Activated CD4-positive, alpha-beta T cell treated with anti-CD3 and anti-CD28 coated beads for 36 hours (primary cell): ENCODE results near the gene TCF7. TPM values are rescaled to one million over a fixed set of nuclear protein-coding genes. Genes with fewer than 3 reads are reported as not detected.
A peak's percentile ranks its signal among the peaks of the same experiment; 100 is the strongest.
"Not testable (repeated sequence)": the region's sequence is repeated elsewhere in the genome, so short reads cannot be mapped to it uniquely, and the experiment has no call there.

Experiments
- ATAC-seq: fragments of 200-7000 bp; cut with Tn5 transposase; one replicate; pipeline ENCODE4 v1.10.0; 2021; ENCODE audit warnings: mild to moderate bottlenecking, moderate library complexity
- CTCF ChIA-PET: fragments of 350-600 bp; sonication (Branson Sonifier 250); formaldehyde crosslinking; loops from one replicate; lab custom pipeline; 2021; ENCODE audit warnings: antibody characterized with exemption; lab: Charles Lee
- POLR2A ChIA-PET: fragments of 350-600 bp; sonication (Branson Sonifier 250); formaldehyde crosslinking; loops from one replicate; lab custom pipeline; 2021; ENCODE audit warnings: antibody characterized with exemption, inconsistent platforms; lab: Charles Lee
- DNase-seq: peaks from one replicate; pipeline ENCODE4 v3.0.0-alpha.2; 2020
- H3K27ac Mint-ChIP-seq: one replicate; pipeline ENCODE4 v1.8.0; 2021; ENCODE audit warnings: mixed read lengths
- H3K27me3 Mint-ChIP-seq: one replicate; pipeline ENCODE4 v1.8.0; 2021; ENCODE audit warnings: mixed read lengths
- H3K36me3 Mint-ChIP-seq: one replicate; pipeline ENCODE4 v1.8.0; 2021; ENCODE audit warnings: low read depth, mixed read lengths
- H3K4me1 Mint-ChIP-seq: one replicate; pipeline ENCODE4 v1.8.0; 2021; ENCODE audit warnings: mixed read lengths
- H3K4me3 Mint-ChIP-seq: one replicate; pipeline ENCODE4 v1.8.0; 2021; ENCODE audit warnings: mild to moderate bottlenecking, moderate library complexity, mixed read lengths
- H3K9me3 Mint-ChIP-seq: one replicate; pipeline ENCODE4 v1.8.0; 2021; ENCODE audit warnings: low read depth, mixed read lengths
- intact Hi-C, 2 experiments: fragments of 100-400 bp; cut with DNase I in 1 of 2; cut with micrococcal nuclease in 1 of 2; formaldehyde crosslinking; loops; one replicate each; pipeline versions ENCODE4 v1.14.2 to v1.15.1; 2022 to 2024; cut with DNase I, micrococcal nuclease
- total RNA-seq, 2 experiments: library from RNA; stranded (reverse); gene quantifications; one replicate each; pipeline ENCODE4 v1.2.3, GENCODE V29; 2021

The TCF7 gene
- total RNA-seq, 2 experiments from 2014 or later = 94.8 to 117 TPM

DNA sequence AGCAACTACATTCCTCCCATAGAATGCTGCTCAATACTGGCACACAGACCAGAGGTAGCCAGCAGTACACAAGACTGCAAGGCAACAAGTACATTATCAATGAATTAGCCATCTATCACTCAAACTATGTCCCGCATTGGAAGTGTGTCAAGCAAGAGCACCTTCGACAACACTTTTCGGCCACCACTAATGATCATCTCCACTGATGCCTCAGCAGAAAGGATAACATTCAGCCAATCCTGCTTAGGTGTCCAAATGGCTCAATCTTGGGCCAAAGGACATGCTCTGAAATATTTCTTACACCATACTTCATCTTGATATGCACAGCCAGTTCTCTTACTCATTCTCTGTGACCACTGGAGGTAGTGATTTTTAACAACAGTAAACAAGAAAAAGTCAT lies 37.2 kb downstream of the TCF7 start:
- ATAC-seq = no peak
- no peak overlapping the region for H3K4me3 Mint-ChIP-seq
- POLR2A ChIA-PET = interaction anchor here (0.6 kb wide), 1 partner anchor 143 kb away, joined by 3 read pairs; no protein-coding TSS in a partner anchor
- intact Hi-C loops = no loop called here
- CTCF ChIA-PET = interaction anchor here (0.7 to 20.4 kb wide), 7 partner anchors 9 to 114 kb away, joined by 4 to 554 read pairs (median 9); no protein-coding TSS in a partner anchor
- H3K27me3 Mint-ChIP-seq = no peaks in the 10 kb centered on the region
- H3K36me3 Mint-ChIP-seq = peaks cover 56% of the 10 kb centered on the region
- peaks cover 61% of the 10 kb centered on the region for H3K4me1 Mint-ChIP-seq
- H3K9me3 Mint-ChIP-seq = no peaks in the 10 kb centered on the region
- H3K27ac Mint-ChIP-seq = peak overlapping the region; percentile 66
- DNase-seq = no peak

DNA sequence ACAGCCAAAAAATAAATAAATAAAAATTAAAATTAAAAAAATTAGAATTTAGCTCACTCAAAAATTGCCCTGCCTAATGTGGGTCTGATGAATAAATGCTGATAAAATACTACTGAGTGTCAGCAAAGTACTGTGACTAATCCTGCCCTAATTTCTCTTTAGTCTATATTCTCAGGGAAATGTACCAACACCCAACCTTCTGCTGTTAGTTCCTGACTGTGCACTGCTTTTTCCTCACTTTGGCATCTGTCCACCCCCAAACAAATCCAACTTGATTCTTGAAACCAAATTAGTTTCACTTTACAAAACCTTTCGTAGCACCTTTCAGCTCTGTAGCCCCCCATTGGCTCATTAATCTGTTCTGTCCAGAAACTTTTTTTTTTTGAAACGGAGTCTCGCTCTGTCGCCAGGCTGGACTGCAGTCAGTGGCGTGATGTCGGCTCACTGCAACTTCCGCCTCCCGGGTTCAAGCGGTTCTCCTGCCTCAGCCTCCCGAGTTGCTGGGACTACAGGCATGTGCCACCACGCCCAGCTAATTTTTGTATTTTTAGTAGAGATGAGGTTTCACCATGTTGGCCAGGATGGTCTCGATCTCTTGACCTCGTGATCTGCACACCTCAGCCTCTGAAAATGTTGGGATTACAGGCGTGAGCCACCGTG lies 37.8 kb downstream of the TCF7 start:
- ATAC-seq, intact Hi-C loops, DNase-seq, H3K27me3 Mint-ChIP-seq, H3K9me3 Mint-ChIP-seq, H3K4me3 Mint-ChIP-seq: not testable (repeated sequence)
- H3K4me1 Mint-ChIP-seq = peaks cover 61% of the 10 kb centered on the region
- ChIA-PET POLR2A (interaction anchor here (0.5 to 1.8 kb wide), 4 partner anchors 10 to 155 kb away, joined by 3 to 8 read pairs (median 4); no protein-coding TSS in a partner anchor), CTCF (interaction anchor here (0.9 to 6.5 kb wide), 10 partner anchors 9 to 435 kb away, joined by 3 to 58 read pairs (median 5); no protein-coding TSS in a partner anchor)
- peak overlapping the region; percentile 80 for H3K27ac Mint-ChIP-seq
- peaks cover 55% of the 10 kb centered on the region for H3K36me3 Mint-ChIP-seq

DNA sequence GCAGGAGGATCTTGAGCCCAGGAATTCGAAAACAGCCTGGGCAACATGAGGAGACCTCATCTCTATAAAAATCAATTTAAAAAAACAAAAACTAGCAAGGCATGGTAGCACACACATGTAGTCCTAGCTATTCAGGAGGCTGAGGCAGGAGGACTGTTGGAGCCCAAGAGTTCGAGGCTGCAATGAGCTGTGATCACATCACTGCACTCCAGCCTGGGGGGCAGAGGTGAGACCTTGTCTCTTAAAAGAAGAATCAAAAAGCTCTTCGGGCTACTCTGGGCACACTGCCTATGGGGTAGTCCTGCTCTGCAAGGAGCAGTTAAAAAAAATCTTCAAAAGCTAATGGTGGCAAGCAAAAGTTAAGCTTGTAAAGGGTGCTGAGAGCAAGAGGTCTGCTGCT lies 38.8 kb downstream of the TCF7 start:
- no peak for DNase-seq
- no peak for ATAC-seq
- H3K9me3 Mint-ChIP-seq = no peaks in the 10 kb centered on the region
- H3K27me3 Mint-ChIP-seq = no peaks in the 10 kb centered on the region
- ChIA-PET POLR2A (interaction anchor here (0.5 to 1.8 kb wide), 11 partner anchors 9 to 609 kb away, joined by 3 to 8 read pairs (median 3); no protein-coding TSS in a partner anchor), CTCF (interaction anchor here (1.0 to 6.5 kb wide), 13 partner anchors 8 to 434 kb away, joined by 3 to 58 read pairs (median 5); partner anchors contain the start of gene PPP2CA)
- H3K36me3 Mint-ChIP-seq = peaks cover 65% of the 10 kb centered on the region
- peaks cover 68% of the 10 kb centered on the region for H3K4me1 Mint-ChIP-seq
- intact Hi-C loops = no loop called here
- no peak overlapping the region for H3K4me3 Mint-ChIP-seq
- peak overlapping the region; percentile 69 for H3K27ac Mint-ChIP-seq

DNA sequence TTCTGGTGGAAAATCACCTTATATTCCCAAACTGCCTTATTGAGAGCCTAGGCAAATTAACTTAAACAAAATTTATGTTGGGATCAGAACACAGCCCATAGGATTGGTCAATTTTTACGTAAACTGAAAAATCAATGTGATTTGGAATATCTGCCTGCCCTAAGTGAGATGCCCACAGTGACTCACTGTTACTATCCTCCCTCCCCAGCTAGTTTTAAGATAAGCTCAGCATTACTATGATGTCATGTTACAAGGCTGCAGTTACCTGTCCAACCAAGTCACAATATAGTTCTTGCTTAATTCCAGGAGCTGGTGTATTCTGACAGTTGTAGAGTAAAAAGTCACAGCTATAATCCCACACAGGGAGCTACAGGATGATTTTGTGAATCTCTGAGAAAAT lies 39.2 kb downstream of the TCF7 start:
- Mint-ChIP-seq H3K36me3 (peaks cover 69% of the 10 kb centered on the region), H3K9me3 (no peaks in the 10 kb centered on the region), H3K27me3 (no peaks in the 10 kb centered on the region), H3K27ac (peak overlapping the region; percentile 69), H3K4me3 (no peak overlapping the region), H3K4me1 (peaks cover 70% of the 10 kb centered on the region)
- intact Hi-C loops = no loop called here
- no peak for DNase-seq
- peak; percentile 55 for ATAC-seq
- ChIA-PET POLR2A (interaction anchor here (0.7 to 1.8 kb wide), 8 partner anchors 9 to 609 kb away, joined by 3 to 8 read pairs (median 3); no protein-coding TSS in a partner anchor), CTCF (interaction anchor here (0.6 to 6.5 kb wide), 15 partner anchors 8 to 433 kb away, joined by 3 to 58 read pairs (median 5); partner anchors contain the start of gene PPP2CA)

DNA sequence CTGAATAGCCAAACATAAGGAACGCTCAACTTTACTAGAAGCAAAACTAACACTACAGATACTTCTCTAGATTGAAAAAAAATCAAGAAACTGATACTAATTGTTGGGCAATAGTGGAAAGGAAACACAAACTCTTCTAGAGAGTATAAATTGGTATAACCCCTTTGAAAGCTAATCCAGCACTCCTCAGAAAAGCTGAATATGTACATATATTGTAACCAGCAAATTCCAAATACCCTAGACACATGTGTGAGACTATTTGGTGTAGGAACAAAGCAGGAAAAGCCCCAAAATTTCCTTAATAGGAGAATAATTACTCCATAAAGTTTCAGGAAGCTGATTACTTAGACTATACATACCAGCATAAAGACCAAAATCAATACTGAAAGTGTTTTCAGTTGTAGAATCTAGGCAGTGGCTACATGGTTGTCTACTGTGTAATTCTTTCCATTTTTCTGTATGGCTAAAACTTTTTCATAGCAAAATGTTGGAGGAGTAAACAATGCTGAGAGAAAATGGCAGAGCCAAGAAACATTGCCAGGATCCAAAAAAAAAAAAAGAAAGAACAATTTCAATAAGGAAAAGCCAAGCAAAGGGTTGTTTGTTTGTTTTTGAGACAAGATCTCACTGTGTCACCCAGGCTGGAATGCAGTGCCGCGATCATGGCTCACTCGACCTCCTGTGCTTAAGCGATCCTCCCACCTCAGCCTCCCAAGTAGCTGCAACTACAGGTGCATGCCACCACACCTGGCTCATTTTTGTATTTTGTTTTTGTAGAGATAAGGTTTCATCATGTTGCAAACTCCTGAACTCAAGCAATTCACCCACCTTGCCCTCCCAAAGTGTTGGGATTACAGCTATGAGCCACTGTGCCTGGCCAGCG lies 47.3 kb downstream of the TCF7 start:
- no peaks in the 10 kb centered on the region for H3K9me3 Mint-ChIP-seq
- ChIA-PET CTCF (interaction anchor here (0.6 to 2.7 kb wide), 12 partner anchors 9 to 183 kb away, joined by 3 to 11 read pairs (median 5); no protein-coding TSS in a partner anchor), POLR2A (interaction anchor here (0.6 to 1.1 kb wide), 4 partner anchors 9 to 221 kb away, joined by 3 to 7 read pairs (median 4); no protein-coding TSS in a partner anchor)
- peaks cover 43% of the 10 kb centered on the region for H3K4me1 Mint-ChIP-seq
- ATAC-seq (peak; percentile 82), DNase-seq (no peak)
- peaks cover 66% of the 10 kb centered on the region for H3K36me3 Mint-ChIP-seq
- no peaks in the 10 kb centered on the region for H3K27me3 Mint-ChIP-seq
- H3K27ac Mint-ChIP-seq = peak overlapping the region; percentile 60
- no peak overlapping the region for H3K4me3 Mint-ChIP-seq
- intact Hi-C loops = no loop called here

DNA sequence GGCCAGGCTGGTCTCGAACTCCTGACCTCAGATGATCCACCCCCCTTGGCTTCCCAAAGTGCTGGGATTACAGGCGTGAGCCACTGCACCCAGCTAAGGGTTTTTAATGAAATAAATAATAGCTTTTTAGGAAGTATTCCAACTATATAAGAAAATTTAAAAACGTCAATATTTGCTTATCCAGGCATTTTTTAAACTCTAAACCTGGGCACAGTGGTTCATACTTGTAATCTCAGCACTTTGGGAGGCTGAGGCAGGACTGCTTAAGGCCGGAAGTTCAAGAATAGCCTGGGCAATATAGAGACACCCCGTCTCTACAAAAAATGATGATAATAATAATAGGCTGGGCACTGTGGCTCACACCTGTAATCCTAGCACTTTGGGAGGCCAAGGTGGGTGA lies 48.1 kb downstream of the TCF7 start:
- Mint-ChIP-seq H3K4me1 (peaks cover 40% of the 10 kb centered on the region), H3K4me3 (no peak overlapping the region), H3K36me3 (peaks cover 67% of the 10 kb centered on the region), H3K27ac (no peak overlapping the region), H3K9me3 (no peaks in the 10 kb centered on the region), H3K27me3 (no peaks in the 10 kb centered on the region)
- ATAC-seq (no peak), DNase-seq (no peak)
- intact Hi-C loops = no loop called here
- ChIA-PET CTCF (interaction anchor here (0.6 to 2.7 kb wide), 4 partner anchors 9 to 89 kb away, joined by 3 to 10 read pairs (median 6); no protein-coding TSS in a partner anchor), POLR2A (interaction anchor here (0.7 to 1.1 kb wide), 2 partner anchors 9 to 41 kb away, joined by 3 to 7 read pairs; no protein-coding TSS in a partner anchor)

DNA sequence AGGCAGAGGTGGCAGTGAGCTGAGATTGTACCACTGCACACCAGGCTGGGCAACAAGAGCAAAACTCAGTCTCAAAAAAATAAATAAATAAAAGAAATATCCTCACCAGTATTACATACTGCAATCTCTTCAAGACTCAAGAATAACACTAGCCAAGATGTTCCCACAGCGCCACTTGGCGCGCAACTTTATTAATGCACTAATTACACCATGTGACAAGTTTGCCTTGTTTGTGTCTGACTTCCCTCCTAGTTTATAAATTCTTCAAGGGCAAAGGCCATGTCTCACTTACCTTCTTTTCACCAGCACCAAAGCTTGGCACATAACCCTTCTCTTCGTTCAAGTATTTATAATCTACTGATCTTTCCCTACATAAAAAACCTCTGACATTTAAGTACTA lies 57.5 kb downstream of the TCF7 start:
- ChIA-PET POLR2A (interaction anchor here (0.6 to 1.5 kb wide), 5 partner anchors 18 to 464 kb away, joined by 3 to 5 read pairs (median 3); no protein-coding TSS in a partner anchor), CTCF (interaction anchor here (0.7 to 3.3 kb wide), 6 partner anchors 8 to 132 kb away, joined by 3 to 11 read pairs (median 4); no protein-coding TSS in a partner anchor)
- peaks cover 48% of the 10 kb centered on the region for H3K36me3 Mint-ChIP-seq
- no peaks in the 10 kb centered on the region for H3K9me3 Mint-ChIP-seq
- no peaks in the 10 kb centered on the region for H3K27me3 Mint-ChIP-seq
- peak; percentile 32 for DNase-seq
- intact Hi-C loops = no loop called here
- peak overlapping the region; percentile 56 for H3K27ac Mint-ChIP-seq
- ATAC-seq = no peak
- no peak overlapping the region for H3K4me3 Mint-ChIP-seq
- H3K4me1 Mint-ChIP-seq = peaks cover 49% of the 10 kb centered on the region

DNA sequence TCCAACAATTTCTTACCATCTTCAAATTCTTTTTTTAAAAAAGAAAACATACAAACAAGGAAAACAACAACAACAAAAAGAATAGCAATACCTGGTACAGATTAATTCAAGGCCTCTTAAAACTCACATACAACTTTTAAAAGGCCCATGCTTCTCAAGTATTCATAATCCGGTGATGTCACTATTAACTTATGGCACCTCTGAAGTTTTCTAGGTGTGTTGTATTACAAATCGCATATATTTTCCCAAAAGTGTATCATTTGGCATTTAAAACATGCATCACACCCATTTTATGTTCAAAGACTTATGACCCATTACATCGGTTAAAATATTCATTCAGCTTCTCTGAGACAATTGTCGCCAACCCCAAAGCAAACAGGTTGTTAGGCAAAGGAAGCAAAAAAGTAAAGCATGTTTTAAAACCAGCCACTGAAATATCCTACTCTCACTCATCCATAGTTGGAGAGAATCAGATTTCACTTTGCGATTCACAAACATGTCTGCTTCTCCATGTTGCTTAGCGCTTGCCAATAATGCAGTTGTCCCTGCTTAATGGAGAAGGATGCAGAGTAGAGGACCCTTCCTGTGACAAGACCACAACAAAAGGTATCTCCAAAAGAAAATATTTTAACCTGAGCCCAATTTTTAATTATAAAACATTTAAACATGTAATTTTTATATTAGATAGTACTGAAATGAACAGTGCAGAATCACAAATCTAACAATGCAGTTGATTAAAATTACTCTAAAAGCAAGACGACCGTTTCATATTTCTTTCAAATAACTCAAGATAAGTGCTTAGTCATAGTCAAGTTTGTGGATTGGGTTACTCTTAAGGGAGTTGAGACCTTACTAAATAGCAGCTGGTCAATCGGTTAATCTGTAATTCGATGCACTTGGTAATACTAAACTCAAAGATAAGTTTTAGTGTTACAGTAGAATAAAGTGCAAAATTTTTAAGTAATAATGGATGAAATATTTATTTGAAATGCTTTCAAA lies 60.7 kb downstream of the TCF7 start:
- DNase-seq (no peak), ATAC-seq (peak; percentile 3)
- POLR2A ChIA-PET = interaction anchor here (0.6 to 2.8 kb wide), 8 partner anchors 10 to 197 kb away, joined by 3 to 29 read pairs (median 4); partner anchors contain the start of genes PPP2CA and VDAC1
- peak overlapping the region; percentile 98 for H3K4me3 Mint-ChIP-seq
- H3K9me3 Mint-ChIP-seq = no peaks in the 10 kb centered on the region
- CTCF ChIA-PET = interaction anchor here (0.6 to 1.2 kb wide), 3 partner anchors 105 to 560 kb away, joined by 3 to 4 read pairs (median 4); no protein-coding TSS in a partner anchor
- intact Hi-C loops = loop anchor here in 1 of 2 experiments (5.0 kb wide), 1 partner anchor 58 kb away; no protein-coding TSS in a partner anchor
- H3K36me3 Mint-ChIP-seq = peaks cover 37% of the 10 kb centered on the region
- peak overlapping the region; percentile 95 for H3K27ac Mint-ChIP-seq
- peaks cover 44% of the 10 kb centered on the region for H3K4me1 Mint-ChIP-seq
- H3K27me3 Mint-ChIP-seq = no peaks in the 10 kb centered on the region

DNA sequence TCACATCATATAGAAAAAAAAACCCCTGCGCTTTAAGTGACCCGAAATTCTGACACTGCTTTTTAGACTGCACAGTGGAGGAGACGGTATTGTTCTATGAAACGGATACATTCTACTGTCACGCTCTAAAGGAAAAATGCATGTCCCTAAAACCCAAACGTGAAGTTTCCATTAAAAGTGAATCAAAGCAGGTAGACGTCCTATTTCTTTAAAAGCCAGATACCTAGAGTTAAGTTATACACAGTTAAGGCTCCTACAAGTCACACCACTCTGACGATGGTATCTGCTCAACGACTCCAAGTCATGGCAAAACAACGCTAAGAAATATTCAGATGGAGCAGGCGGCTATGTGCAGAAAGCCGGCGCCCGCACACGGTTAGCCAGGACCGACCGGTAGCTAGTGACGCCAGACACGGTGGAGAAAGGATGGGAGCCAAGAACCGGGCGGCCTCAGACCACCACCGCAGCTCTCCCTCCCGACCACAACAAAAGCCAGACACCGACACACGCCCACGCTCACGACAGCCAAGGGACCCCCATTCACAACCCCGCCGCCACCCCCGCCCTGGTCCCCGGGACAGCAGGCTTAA lies 61.5 kb downstream of the TCF7 start:
- Mint-ChIP-seq H3K4me3 (peak overlapping the region; percentile 98), H3K9me3 (no peaks in the 10 kb centered on the region), H3K27me3 (no peaks in the 10 kb centered on the region), H3K4me1 (peaks cover 39% of the 10 kb centered on the region), H3K36me3 (peaks cover 30% of the 10 kb centered on the region), H3K27ac (peak overlapping the region; percentile 95)
- no peak for DNase-seq
- ChIA-PET CTCF (interaction anchor here (1.8 kb wide), 1 partner anchor 137 kb away, joined by 11 read pairs; no protein-coding TSS in a partner anchor), POLR2A (interaction anchor here (0.6 to 2.8 kb wide), 14 partner anchors 9 to 349 kb away, joined by 3 to 29 read pairs (median 4); partner anchors contain the start of genes JADE2, PPP2CA and VDAC1)
- intact Hi-C loops = loop anchor here (1.0 to 5.0 kb wide), 12 partner anchors 59 to 1125 kb away; partner anchors contain the start of genes C5orf15 (in 1 of the 2), CAMLG (in 1 of the 2), CDKL3 (in 1 of the 2) and DDX46 (in 1 of the 2)
- peak; percentile 16 for ATAC-seq
